ENCODE data around the gene MYH11.

- TF ChIP-seq, protein P1, sequence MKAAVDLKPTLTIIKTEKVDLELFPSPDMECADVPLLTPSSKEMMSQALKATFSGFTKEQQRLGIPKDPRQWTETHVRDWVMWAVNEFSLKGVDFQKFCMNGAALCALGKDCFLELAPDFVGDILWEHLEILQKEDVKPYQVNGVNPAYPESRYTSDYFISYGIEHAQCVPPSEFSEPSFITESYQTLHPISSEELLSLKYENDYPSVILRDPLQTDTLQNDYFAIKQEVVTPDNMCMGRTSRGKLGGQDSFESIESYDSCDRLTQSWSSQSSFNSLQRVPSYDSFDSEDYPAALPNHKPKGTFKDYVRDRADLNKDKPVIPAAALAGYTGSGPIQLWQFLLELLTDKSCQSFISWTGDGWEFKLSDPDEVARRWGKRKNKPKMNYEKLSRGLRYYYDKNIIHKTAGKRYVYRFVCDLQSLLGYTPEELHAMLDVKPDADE (IDR thresholded peaks at IDR 0.05), result no peak
- TF ChIP-seq, protein P2, sequence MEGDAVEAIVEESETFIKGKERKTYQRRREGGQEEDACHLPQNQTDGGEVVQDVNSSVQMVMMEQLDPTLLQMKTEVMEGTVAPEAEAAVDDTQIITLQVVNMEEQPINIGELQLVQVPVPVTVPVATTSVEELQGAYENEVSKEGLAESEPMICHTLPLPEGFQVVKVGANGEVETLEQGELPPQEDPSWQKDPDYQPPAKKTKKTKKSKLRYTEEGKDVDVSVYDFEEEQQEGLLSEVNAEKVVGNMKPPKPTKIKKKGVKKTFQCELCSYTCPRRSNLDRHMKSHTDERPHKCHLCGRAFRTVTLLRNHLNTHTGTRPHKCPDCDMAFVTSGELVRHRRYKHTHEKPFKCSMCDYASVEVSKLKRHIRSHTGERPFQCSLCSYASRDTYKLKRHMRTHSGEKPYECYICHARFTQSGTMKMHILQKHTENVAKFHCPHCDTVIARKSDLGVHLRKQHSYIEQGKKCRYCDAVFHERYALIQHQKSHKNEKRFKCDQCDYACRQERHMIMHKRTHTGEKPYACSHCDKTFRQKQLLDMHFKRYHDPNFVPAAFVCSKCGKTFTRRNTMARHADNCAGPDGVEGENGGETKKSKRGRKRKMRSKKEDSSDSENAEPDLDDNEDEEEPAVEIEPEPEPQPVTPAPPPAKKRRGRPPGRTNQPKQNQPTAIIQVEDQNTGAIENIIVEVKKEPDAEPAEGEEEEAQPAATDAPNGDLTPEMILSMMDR (conservative IDR thresholded peaks at IDR 0.05; ENCODE audit: low read depth in 2 of 2), result no peak
- no peak for TF ChIP-seq POLR2AphosphoS5 (IDR thresholded peaks at IDR 0.05; ENCODE audit: low read depth)
- TF ChIP-seq REST (IDR thresholded peaks at IDR 0.05; ENCODE audit: unreplicated experiment), result no peak
- no peak for TF ChIP-seq EZH2 (IDR thresholded peaks at IDR 0.05; ENCODE audit: low read depth, unreplicated experiment)
- TF ChIP-seq JUNB (IDR thresholded peaks at IDR 0.05; ENCODE audit: unreplicated experiment), result no peak
- no peak for TF ChIP-seq CREB1 (CRISPR knock-in tag; IDR thresholded peaks at IDR 0.05; ENCODE audit: low read depth)
- TF ChIP-seq, protein P3, sequence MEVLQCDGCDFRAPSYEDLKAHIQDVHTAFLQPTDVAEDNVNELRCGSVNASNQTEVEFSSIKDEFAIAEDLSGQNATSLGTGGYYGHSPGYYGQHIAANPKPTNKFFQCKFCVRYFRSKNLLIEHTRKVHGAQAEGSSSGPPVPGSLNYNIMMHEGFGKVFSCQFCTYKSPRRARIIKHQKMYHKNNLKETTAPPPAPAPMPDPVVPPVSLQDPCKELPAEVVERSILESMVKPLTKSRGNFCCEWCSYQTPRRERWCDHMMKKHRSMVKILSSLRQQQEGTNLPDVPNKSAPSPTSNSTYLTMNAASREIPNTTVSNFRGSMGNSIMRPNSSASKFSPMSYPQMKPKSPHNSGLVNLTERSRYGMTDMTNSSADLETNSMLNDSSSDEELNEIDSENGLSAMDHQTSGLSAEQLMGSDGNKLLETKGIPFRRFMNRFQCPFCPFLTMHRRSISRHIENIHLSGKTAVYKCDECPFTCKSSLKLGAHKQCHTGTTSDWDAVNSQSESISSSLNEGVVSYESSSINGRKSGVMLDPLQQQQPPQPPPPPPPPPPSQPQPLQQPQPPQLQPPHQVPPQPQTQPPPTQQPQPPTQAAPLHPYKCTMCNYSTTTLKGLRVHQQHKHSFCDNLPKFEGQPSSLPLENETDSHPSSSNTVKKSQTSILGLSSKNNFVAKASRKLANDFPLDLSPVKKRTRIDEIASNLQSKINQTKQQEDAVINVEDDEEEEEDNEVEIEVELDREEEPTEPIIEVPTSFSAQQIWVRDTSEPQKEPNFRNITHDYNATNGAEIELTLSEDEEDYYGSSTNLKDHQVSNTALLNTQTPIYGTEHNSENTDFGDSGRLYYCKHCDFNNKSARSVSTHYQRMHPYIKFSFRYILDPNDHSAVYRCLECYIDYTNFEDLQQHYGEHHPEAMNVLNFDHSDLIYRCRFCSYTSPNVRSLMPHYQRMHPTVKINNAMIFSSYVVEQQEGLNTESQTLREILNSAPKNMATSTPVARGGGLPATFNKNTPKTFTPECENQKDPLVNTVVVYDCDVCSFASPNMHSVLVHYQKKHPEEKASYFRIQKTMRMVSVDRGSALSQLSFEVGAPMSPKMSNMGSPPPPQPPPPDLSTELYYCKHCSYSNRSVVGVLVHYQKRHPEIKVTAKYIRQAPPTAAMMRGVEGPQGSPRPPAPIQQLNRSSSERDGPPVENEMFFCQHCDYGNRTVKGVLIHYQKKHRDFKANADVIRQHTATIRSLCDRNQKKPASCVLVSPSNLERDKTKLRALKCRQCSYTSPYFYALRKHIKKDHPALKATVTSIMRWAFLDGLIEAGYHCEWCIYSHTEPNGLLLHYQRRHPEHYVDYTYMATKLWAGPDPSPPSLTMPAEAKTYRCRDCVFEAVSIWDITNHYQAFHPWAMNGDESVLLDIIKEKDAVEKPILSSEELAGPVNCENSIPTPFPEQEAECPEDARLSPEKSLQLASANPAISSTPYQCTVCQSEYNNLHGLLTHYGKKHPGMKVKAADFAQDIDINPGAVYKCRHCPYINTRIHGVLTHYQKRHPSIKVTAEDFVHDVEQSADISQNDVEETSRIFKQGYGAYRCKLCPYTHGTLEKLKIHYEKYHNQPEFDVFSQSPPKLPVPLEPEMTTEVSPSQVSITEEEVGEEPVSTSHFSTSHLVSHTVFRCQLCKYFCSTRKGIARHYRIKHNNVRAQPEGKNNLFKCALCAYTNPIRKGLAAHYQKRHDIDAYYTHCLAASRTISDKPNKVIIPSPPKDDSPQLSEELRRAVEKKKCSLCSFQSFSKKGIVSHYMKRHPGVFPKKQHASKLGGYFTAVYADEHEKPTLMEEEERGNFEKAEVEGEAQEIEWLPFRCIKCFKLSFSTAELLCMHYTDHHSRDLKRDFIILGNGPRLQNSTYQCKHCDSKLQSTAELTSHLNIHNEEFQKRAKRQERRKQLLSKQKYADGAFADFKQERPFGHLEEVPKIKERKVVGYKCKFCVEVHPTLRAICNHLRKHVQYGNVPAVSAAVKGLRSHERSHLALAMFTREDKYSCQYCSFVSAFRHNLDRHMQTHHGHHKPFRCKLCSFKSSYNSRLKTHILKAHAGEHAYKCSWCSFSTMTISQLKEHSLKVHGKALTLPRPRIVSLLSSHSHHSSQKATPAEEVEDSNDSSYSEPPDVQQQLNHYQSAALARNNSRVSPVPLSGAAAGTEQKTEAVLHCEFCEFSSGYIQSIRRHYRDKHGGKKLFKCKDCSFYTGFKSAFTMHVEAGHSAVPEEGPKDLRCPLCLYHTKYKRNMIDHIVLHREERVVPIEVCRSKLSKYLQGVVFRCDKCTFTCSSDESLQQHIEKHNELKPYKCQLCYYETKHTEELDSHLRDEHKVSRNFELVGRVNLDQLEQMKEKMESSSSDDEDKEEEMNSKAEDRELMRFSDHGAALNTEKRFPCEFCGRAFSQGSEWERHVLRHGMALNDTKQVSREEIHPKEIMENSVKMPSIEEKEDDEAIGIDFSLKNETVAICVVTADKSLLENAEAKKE (CRISPR knock-in tag; IDR thresholded peaks at IDR 0.05), result no peak
- no peak for TF ChIP-seq STAT1 (IDR thresholded peaks at IDR 0.05; ENCODE audit: unreplicated experiment)
- no peak for TF ChIP-seq ZNF331 (CRISPR knock-in tag; IDR thresholded peaks at IDR 0.05; ENCODE audit: low read depth)
- no peak for TF ChIP-seq EZH2phosphoT487 (IDR thresholded peaks at IDR 0.05; ENCODE audit: unreplicated experiment)
- no peak for TF ChIP-seq NANOG (IDR thresholded peaks at IDR 0.05; ENCODE audit: borderline replicate concordance)
- no peak for TF ChIP-seq ZNF114 (CRISPR knock-in tag; IDR thresholded peaks at IDR 0.05)
These were observed 131.1 kb downstream of the MYH11 start for GRCh38 chr16:15725641-15726240.
